ENCODE data around the gene LAMB3. TPM values are rescaled to one million over a fixed set of nuclear protein-coding genes. Genes with fewer than 3 reads are reported as not detected.

The LAMB3 gene
- total RNA-seq, 4 donors from 2014 or later, result 74.2 to 165 (median 127) TPM

GRCh38 chr1:209609791-209610630 is 42.2 kb downstream of the LAMB3 start:
- Histone ChIP-seq H3K27me3 (no peaks in the 10 kb centered on the region), H3K27ac (no peak overlapping the region), H3K4me3 (no peak overlapping the region), H3K36me3 (no peaks in the 10 kb centered on the region), H3K9me3 (no peaks in the 10 kb centered on the region), H3K4me1 (peaks cover 7% of the 10 kb centered on the region)
- no peak for DNase-seq (ENCODE audit: low spot score in 2 of 2)
- TF ChIP-seq CTCF (IDR thresholded peaks at IDR 0.05) (no peak), POLR2AphosphoS5 (IDR thresholded peaks at IDR 0.05) (no peak)
- 91% methylated on average over 8 of the region's 8 CpGs for WGBS

- Histone ChIP-seq H3K27me3 (no peaks in the 10 kb centered on the region), H3K4me3 (no peak overlapping the region), H3K27ac (no peak overlapping the region), H3K9me3 (no peaks in the 10 kb centered on the region), H3K36me3 (no peaks in the 10 kb centered on the region), H3K4me1 (peaks cover 7% of the 10 kb centered on the region)
- TF ChIP-seq EP300 (IDR thresholded peaks at IDR 0.05) (no peak), POLR2A (IDR thresholded peaks at IDR 0.05) (no peak), POLR2AphosphoS5 (IDR thresholded peaks at IDR 0.05) (no peak), CTCF (IDR thresholded peaks at IDR 0.05) (no peak)
- peak in 1 of 2 donors; percentile 78 for DNase-seq (ENCODE audit: low spot score in 2 of 2)
- 64% methylated on average over 9 of the region's 9 CpGs for WGBS
These were observed 43.0 kb downstream of the LAMB3 start for GRCh38 chr1:209609041-209609790.

GRCh38 chr1:209607795-209608178 is 44.4 kb downstream of the LAMB3 start:
- TF ChIP-seq EP300 (IDR thresholded peaks at IDR 0.05), result no peak
- TF ChIP-seq CTCF (IDR thresholded peaks at IDR 0.05), result no peak
- H3K36me3 ChIP-seq, result no peaks in the 10 kb centered on the region
- 59% methylated on average over 5 of the region's 8 CpGs for WGBS

GRCh38 chr1:209607102-209607794 is 45.0 kb downstream of the LAMB3 start:
- peaks cover 4% of the 10 kb centered on the region for H3K4me1 ChIP-seq
- no peak for DNase-seq (ENCODE audit: low spot score in 2 of 2)
- no peaks in the 10 kb centered on the region for H3K9me3 ChIP-seq
- H3K27me3 ChIP-seq, result no peaks in the 10 kb centered on the region
- H3K27ac ChIP-seq, result no peak overlapping the region
- TF ChIP-seq CTCF (IDR thresholded peaks at IDR 0.05) (no peak), POLR2AphosphoS5 (IDR thresholded peaks at IDR 0.05) (no peak), POLR2A (IDR thresholded peaks at IDR 0.05) (no peak), EP300 (IDR thresholded peaks at IDR 0.05) (no peak)
- WGBS, result 50% methylated on average over 1 of the region's 1 CpG
- no peak overlapping the region for H3K4me3 ChIP-seq
- H3K36me3 ChIP-seq, result no peaks in the 10 kb centered on the region

More at GRCh38 chr1:209607795-209608178, 44.4 kb downstream of the LAMB3 start:
- Histone ChIP-seq H3K4me1 (peaks cover 4% of the 10 kb centered on the region), H3K27ac (no peak overlapping the region), H3K9me3 (no peaks in the 10 kb centered on the region), H3K4me3 (no peak overlapping the region), H3K27me3 (no peaks in the 10 kb centered on the region)
- DNase-seq (ENCODE audit: low spot score in 2 of 2), result no peak

- Histone ChIP-seq H3K9me3 (no peaks in the 10 kb centered on the region), H3K4me1 (peaks cover 4% of the 10 kb centered on the region), H3K36me3 (no peaks in the 10 kb centered on the region), H3K27me3 (peaks cover 2% of the 10 kb centered on the region), H3K27ac (no peak overlapping the region), H3K4me3 (no peak overlapping the region)
- WGBS, result 90% methylated on average over 5 of the region's 5 CpGs
- no peak for DNase-seq (ENCODE audit: low spot score in 2 of 2)
- no peak for TF ChIP-seq CTCF (IDR thresholded peaks at IDR 0.05)
- TF ChIP-seq EP300 (IDR thresholded peaks at IDR 0.05), result no peak
- TF ChIP-seq POLR2A (IDR thresholded peaks at IDR 0.05), result no peak
- no peak for TF ChIP-seq POLR2AphosphoS5 (IDR thresholded peaks at IDR 0.05)
These were observed 48.3 kb downstream of the LAMB3 start for GRCh38 chr1:209603877-209604276.
